H9 (cell line): Measurements from ENCODE around the gene TBC1D2. TPM values are rescaled to one million over a fixed set of nuclear protein-coding genes. Genes with fewer than 3 reads are reported as not detected.
A peak's percentile ranks its signal among the peaks of the same experiment; 100 is the strongest.

Experiments
- DNase-seq: peaks from one replicate; pipeline ENCODE4 v3.0.0-alpha.2; 2017
- H2AFZ ChIP-seq: one replicate; pipeline ENCODE4 v1.6.1; 2013; ENCODE audit warnings: mild to moderate bottlenecking, low read length, control low read depth, moderate library complexity
- H2AK5ac ChIP-seq: 2 replicates; pipeline ENCODE4 v1.6.1; 2013; ENCODE audit warnings: low read length, control low read depth, mixed read lengths; ENCODE audit not compliant: insufficient read length
- H2BK120ac ChIP-seq: one replicate; pipeline ENCODE4 v1.6.1; 2013; ENCODE audit warnings: low read depth, mild to moderate bottlenecking, low read length, control low read depth, inconsistent platforms; ENCODE audit not compliant: poor library complexity, severe bottlenecking
- H2BK12ac ChIP-seq: 2 replicates; pipeline ENCODE4 v1.6.1; 2013; ENCODE audit warnings: low read length, control low read depth, mixed read lengths, low read depth; ENCODE audit not compliant: insufficient read length
- H2BK15ac ChIP-seq: 2 replicates; pipeline ENCODE4 v1.6.1; 2013; ENCODE audit warnings: low read depth, low read length, control low read depth
- H2BK20ac ChIP-seq: one replicate; pipeline ENCODE4 v1.6.1; 2013; ENCODE audit warnings: low read depth, mild to moderate bottlenecking, low read length, control low read depth, inconsistent platforms; ENCODE audit not compliant: poor library complexity, severe bottlenecking
- H2BK5ac ChIP-seq: 2 replicates; pipeline ENCODE4 v1.6.1; 2013; ENCODE audit warnings: low read length, control low read depth, mixed read lengths; ENCODE audit not compliant: insufficient read length
- H3K14ac ChIP-seq: 2 replicates; pipeline ENCODE4 v1.6.1; 2013; ENCODE audit warnings: low read length, control low read depth; ENCODE audit not compliant: insufficient read depth
- H3K18ac ChIP-seq: 2 replicates; pipeline ENCODE4 v1.6.1; 2013; ENCODE audit warnings: low read depth, mild to moderate bottlenecking, mixed read lengths, low read length, control low read depth; ENCODE audit not compliant: insufficient read length
- H3K23ac ChIP-seq: 2 replicates; pipeline ENCODE4 v1.6.1; 2013; ENCODE audit warnings: low read length, control low read depth, mixed read lengths, low read depth; ENCODE audit not compliant: insufficient read length
- H3K23me2 ChIP-seq: 2 replicates; pipeline ENCODE4 v1.6.1; 2013; ENCODE audit warnings: low read depth, mild to moderate bottlenecking, mixed read lengths, low read length, control low read depth; ENCODE audit not compliant: insufficient read length, poor library complexity, severe bottlenecking
- H3K27ac ChIP-seq: 2 replicates; pipeline ENCODE4 v1.5.1; 2013; ENCODE audit warnings: low read length, control low read depth, mixed read lengths, low read depth; ENCODE audit not compliant: insufficient read length
- H3K27me3 ChIP-seq: 2 replicates; pipeline ENCODE4 v1.6.1; 2013; ENCODE audit warnings: low read length, control low read depth, inconsistent platforms; ENCODE audit not compliant: insufficient read depth
- H3K4ac ChIP-seq: 2 replicates; pipeline ENCODE4 v1.6.1; 2013; ENCODE audit warnings: low read depth, mild to moderate bottlenecking, control low read depth, inconsistent platforms, low read length, moderate library complexity
- H3K4me1 ChIP-seq: 2 replicates; pipeline ENCODE4 v1.6.1; 2013; ENCODE audit warnings: low read length, control low read depth, inconsistent platforms; ENCODE audit not compliant: insufficient read depth
- H3K4me2 ChIP-seq: 2 replicates; pipeline ENCODE4 v1.6.1; 2013; ENCODE audit warnings: low read length, control low read depth, mixed read lengths; ENCODE audit not compliant: insufficient read length, insufficient read depth
- H3K56ac ChIP-seq: 2 replicates; pipeline ENCODE4 v1.6.1; 2013; ENCODE audit warnings: low read depth, mild to moderate bottlenecking, mixed read lengths, low read length, control low read depth; ENCODE audit not compliant: insufficient read length
- H3K79me1 ChIP-seq: 2 replicates; pipeline ENCODE4 v1.6.1; 2013; ENCODE audit warnings: low read depth, mild to moderate bottlenecking, moderate library complexity, low read length, control low read depth, inconsistent platforms; ENCODE audit not compliant: insufficient read depth, poor library complexity, severe bottlenecking
- H3K79me2 ChIP-seq: 2 replicates; pipeline ENCODE4 v1.6.1; 2013; ENCODE audit warnings: low read length, control low read depth, inconsistent platforms; ENCODE audit not compliant: insufficient read depth
- H3K9ac ChIP-seq: 2 replicates; pipeline ENCODE4 v1.6.1; 2013; ENCODE audit warnings: low read length, control low read depth, mixed read lengths; ENCODE audit not compliant: insufficient read length; ENCODE audit errors: extremely low read depth
- H3K9me3 ChIP-seq: one replicate; pipeline ENCODE4 v1.6.1; 2013; ENCODE audit warnings: low read depth, low read length, inconsistent platforms; ENCODE audit not compliant: control insufficient read depth
- H3T11ph ChIP-seq: one replicate; pipeline ENCODE4 v1.6.1; 2013; ENCODE audit warnings: mild to moderate bottlenecking, low read length, control low read depth, inconsistent platforms
- H4K20me1 ChIP-seq: one replicate; pipeline ENCODE4 v1.6.1; 2013; ENCODE audit not compliant: control insufficient read depth, insufficient read length, insufficient read depth
- H4K5ac ChIP-seq: 2 replicates; pipeline ENCODE4 v1.6.1; 2013; ENCODE audit warnings: low read depth, mild to moderate bottlenecking, mixed read lengths, low read length, control low read depth; ENCODE audit not compliant: insufficient read length
- H4K8ac ChIP-seq: replicated peaks from 2 replicates; pipeline ENCODE4 v1.6.1; 2013; ENCODE audit warnings: low read length, control low read depth, mixed read lengths, low read depth; ENCODE audit not compliant: insufficient read length
- H4K91ac ChIP-seq: 2 replicates; pipeline ENCODE4 v1.6.1; 2013; ENCODE audit warnings: low read depth, mild to moderate bottlenecking, moderate library complexity, mixed read lengths, low read length, control low read depth; ENCODE audit not compliant: insufficient read length
- H3K27ac Mint-ChIP-seq, 3 experiments: 2 replicates in 2 of 3; 3 replicates in 1 of 3; pipeline ENCODE4 v1.8.0; 2020 to 2021; ENCODE audit warnings: mixed read lengths in 3 of 3, mild to moderate bottlenecking in 1 of 3, moderate library complexity in 1 of 3
- H3K27me3 Mint-ChIP-seq: 2 replicates; pipeline ENCODE4 v1.8.0; 2021; ENCODE audit warnings: low read depth, mild to moderate bottlenecking, moderate library complexity, mixed read lengths
- H3K36me3 Mint-ChIP-seq, 3 experiments: 2 replicates in 2 of 3; 3 replicates in 1 of 3; pipeline ENCODE4 v1.8.0; 2020 to 2021; ENCODE audit warnings: low read depth in 3 of 3, mixed read lengths in 3 of 3; ENCODE audit not compliant: insufficient read depth in 1 of 3
- H3K4me1 Mint-ChIP-seq, 2 experiments: 2 replicates each; pipeline ENCODE4 v1.8.0; 2020; ENCODE audit warnings: mixed read lengths in 2 of 2
- H3K4me3 Mint-ChIP-seq, 2 experiments: 2 replicates in 1 of 2; 3 replicates in 1 of 2; pipeline ENCODE4 v1.8.0; 2020 to 2021; ENCODE audit warnings: mild to moderate bottlenecking in 2 of 2, mixed read lengths in 2 of 2, moderate library complexity in 1 of 2
- H3K9me3 Mint-ChIP-seq, 2 experiments: 2 replicates in 1 of 2; 3 replicates in 1 of 2; pipeline ENCODE4 v1.8.0; 2020; ENCODE audit warnings: mild to moderate bottlenecking in 2 of 2, mixed read lengths in 2 of 2, moderate library complexity in 1 of 2
- CTCF ChIP-seq: fragments of 200-600 bp; sonication (generic); conservative IDR thresholded peaks from 3 replicates; pipeline ENCODE4 v1.8.0; 2021; ENCODE audit warnings: antibody characterized with exemption, mild to moderate bottlenecking
- WGBS: extraction: QIAGEN DNeasy Blood & Tissue Kit; methylation state at CpG from one replicate; pipeline ENCODE4 v1.1.7; 2013; ENCODE audit warnings: missing lambda C conversion rate, low lambda C conversion rate, mixed read lengths; ENCODE audit not compliant: insufficient read length; ENCODE audit errors: extremely low coverage; 5-methylcytosine and 5-hydroxymethylcytosine counted together
- total RNA-seq: library from RNA; stranded (reverse); gene quantifications from 2 replicates; pipeline ENCODE4 v1.2.1, GENCODE V29; 2021

Gene TBC1D2
- total RNA-seq, 1 experiment from 2014 or later = 2.9 TPM

- no peak for TF ChIP-seq CTCF
Observed at GRCh38 chr9:98159790-98160189, 95.7 kb downstream of the TBC1D2 start.

More at GRCh38 chr9:98159790-98160189, 95.7 kb downstream of the TBC1D2 start:
- Histone ChIP-seq H4K8ac (no peak overlapping the region), H3K56ac (no peak overlapping the region), H2BK15ac (no peak overlapping the region), H3K18ac (no peak overlapping the region), H3K79me2 (no peaks in the 10 kb centered on the region; the same call in 1 of the 2 replicates), H2AFZ (no peak overlapping the region), H2AK5ac (no peak overlapping the region), H3K4ac (no peak overlapping the region), H2BK20ac (no peak overlapping the region), H3K4me2 (no peak overlapping the region), H3T11ph (no peak overlapping the region), H3K14ac (no peak overlapping the region; the same call in 1 of the 2 replicates), H3K9me3 (no peaks in the 10 kb centered on the region), H4K20me1 (no peaks in the 10 kb centered on the region), H3K79me1 (no peaks in the 10 kb centered on the region), H4K5ac (no peak overlapping the region), H2BK12ac (no peak overlapping the region), H3K27me3 (no peaks in the 10 kb centered on the region), H3K23me2 (no peaks in the 10 kb centered on the region), H3K27ac (no peak overlapping the region), H3K4me1 (no peaks in the 10 kb centered on the region), H3K23ac (no peak overlapping the region), H2BK5ac (no peak overlapping the region), H2BK120ac (no peak overlapping the region), H3K9ac (no peak overlapping the region), H4K91ac (no peak overlapping the region)
- Mint-ChIP-seq H3K4me3 (no peak overlapping the region), H3K36me3 (peaks cover 3 to 8% (median 3%) of the 10 kb centered on the region in 3 experiments; a peak in 4 of 7 replicates), H3K27me3 (no peaks in the 10 kb centered on the region), H3K9me3 (no peaks in the 10 kb centered on the region), H3K4me1 (peaks cover 0 to 4% of the 10 kb centered on the region in 2 experiments; a peak in 2 of 4 replicates), H3K27ac (peak overlapping the region in 1 of 3 experiments; percentile 66; a peak in 1 of 7 replicates)
- WGBS = no CpG with 5 or more reads among the region's 6 CpGs
- DNase-seq = no peak
